ENCODE data around the gene HMSD.

HMSD gene

GRCh38 chr18:63956755-63957154 lies 7.7 kb downstream of the HMSD start:
- TF ChIP-seq, protein P1, sequence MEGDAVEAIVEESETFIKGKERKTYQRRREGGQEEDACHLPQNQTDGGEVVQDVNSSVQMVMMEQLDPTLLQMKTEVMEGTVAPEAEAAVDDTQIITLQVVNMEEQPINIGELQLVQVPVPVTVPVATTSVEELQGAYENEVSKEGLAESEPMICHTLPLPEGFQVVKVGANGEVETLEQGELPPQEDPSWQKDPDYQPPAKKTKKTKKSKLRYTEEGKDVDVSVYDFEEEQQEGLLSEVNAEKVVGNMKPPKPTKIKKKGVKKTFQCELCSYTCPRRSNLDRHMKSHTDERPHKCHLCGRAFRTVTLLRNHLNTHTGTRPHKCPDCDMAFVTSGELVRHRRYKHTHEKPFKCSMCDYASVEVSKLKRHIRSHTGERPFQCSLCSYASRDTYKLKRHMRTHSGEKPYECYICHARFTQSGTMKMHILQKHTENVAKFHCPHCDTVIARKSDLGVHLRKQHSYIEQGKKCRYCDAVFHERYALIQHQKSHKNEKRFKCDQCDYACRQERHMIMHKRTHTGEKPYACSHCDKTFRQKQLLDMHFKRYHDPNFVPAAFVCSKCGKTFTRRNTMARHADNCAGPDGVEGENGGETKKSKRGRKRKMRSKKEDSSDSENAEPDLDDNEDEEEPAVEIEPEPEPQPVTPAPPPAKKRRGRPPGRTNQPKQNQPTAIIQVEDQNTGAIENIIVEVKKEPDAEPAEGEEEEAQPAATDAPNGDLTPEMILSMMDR (IDR thresholded peaks at IDR 0.05; ENCODE audit: borderline replicate concordance, insufficient read depth, low read depth, low read length), result no peak
- no peak overlapping the region for H3K4me3 ChIP-seq (ENCODE audit: low read depth, low read length)

DNA sequence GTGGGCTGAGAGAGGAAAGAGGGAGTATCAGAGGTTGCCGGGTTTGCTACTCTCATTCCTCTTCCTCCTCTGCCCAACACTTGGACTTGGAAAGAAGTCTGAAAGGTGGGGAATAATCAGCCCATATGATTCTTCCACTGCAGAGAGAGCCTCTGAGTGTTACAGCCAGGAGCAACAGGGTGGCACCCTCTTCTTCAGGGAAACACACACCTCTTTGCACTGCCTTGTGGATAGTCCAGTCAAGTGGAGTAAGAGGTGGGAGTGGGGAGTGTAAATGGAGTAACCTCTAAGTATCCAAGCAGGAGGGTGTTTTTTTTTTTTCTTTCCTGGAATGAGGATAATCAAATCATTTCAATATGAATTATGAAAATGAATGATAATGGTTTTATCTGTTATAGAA lies 11.8 kb downstream of the HMSD start:
- TF ChIP-seq, protein P1 (IDR thresholded peaks at IDR 0.05; ENCODE audit: borderline replicate concordance, insufficient read depth, low read depth, low read length), result no peak
- H3K4me3 ChIP-seq (ENCODE audit: low read depth, low read length), result no peak overlapping the region

DNA sequence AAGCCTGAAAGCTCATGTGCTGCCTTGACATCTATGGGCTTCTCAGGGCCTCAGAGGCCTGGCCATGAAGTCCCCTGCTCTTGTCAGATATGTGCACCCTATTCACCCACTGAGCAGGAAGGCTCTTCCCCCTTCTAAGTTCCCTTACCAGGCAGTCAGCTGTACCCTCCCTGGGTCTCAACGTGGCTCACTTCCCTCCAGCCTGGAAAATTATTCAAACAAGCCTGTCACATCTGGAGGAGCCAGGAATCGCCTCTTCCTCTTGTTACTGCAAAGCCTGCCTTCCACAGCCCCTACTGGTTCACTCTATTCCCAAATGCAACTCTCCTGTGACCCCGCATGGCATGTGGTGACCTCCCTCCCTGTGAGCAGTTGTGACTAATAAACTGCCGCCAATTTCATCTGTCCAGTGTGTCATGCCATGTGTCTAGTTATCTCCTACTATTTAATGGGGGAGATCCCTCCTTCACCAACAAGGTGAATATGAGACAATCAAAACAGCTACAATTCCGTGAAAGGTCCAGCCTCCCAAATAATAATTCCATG lies 12.4 kb downstream of the HMSD start:
- TF ChIP-seq, protein P1 (IDR thresholded peaks at IDR 0.05; ENCODE audit: borderline replicate concordance, insufficient read depth, low read depth, low read length), result no peak
- H3K4me3 ChIP-seq (ENCODE audit: low read depth, low read length), result no peak overlapping the region

GRCh38 chr18:63962137-63962536 lies 13.0 kb downstream of the HMSD start:
- TF ChIP-seq, protein P1 (IDR thresholded peaks at IDR 0.05; ENCODE audit: borderline replicate concordance, insufficient read depth, low read depth, low read length), result no peak
- no peak overlapping the region for H3K4me3 ChIP-seq (ENCODE audit: low read depth, low read length)

DNA sequence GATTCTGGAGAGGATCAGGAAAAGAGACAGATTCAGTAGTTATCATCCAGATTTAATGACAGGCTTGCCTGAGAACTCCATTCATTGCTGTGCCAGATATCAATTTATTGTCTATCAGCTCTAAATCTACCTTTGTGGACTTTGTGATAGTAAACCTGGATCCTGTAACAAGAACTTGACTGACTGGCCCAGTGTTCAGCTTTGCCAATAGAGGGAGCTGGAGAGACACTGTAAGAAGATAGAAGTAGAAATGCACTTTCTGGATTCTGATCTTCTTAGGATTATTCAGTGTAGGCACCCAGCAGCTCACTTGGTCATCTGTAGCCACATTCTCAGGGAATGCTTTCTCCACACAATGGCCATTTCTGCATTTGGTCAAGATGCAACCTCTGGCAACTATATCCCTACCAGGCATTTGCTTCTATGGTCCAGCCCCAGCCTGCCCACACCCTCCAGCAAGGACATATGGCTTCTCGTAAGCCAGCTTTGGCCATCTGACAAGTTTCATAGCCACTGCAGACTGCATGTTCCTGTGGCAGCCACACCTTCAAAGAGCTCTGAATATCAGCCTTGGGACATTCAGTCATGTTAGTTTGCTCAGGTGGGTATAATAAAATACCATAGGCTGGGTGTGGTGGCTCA lies 14.6 kb downstream of the HMSD start:
- H3K4me3 ChIP-seq (ENCODE audit: low read depth, low read length), result no peak overlapping the region
- TF ChIP-seq, protein P1 (IDR thresholded peaks at IDR 0.05; ENCODE audit: borderline replicate concordance, insufficient read depth, low read depth, low read length), result peak; percentile 75

DNA sequence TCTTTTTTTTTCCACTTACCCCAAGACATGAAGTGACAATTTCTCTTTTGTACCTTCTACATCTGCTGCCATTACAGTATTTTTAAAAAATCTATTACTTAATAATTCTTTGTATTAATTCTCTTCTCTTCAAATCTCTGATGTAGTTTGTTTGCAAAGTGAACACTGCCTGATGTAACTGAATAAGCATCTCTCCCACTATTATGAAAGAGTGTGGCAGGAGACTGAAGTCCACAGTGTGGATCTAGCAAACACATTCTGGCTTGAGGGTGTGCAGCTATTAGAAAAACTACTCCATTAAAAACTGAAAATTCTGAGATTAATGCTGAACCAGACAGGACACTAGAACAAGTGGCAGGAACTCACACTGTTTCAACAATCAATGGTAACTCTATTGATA lies 15.8 kb downstream of the HMSD start:
- no peak overlapping the region for H3K4me3 ChIP-seq (ENCODE audit: low read depth, low read length)
- TF ChIP-seq, protein P1 (IDR thresholded peaks at IDR 0.05; ENCODE audit: borderline replicate concordance, insufficient read depth, low read depth, low read length), result no peak

DNA sequence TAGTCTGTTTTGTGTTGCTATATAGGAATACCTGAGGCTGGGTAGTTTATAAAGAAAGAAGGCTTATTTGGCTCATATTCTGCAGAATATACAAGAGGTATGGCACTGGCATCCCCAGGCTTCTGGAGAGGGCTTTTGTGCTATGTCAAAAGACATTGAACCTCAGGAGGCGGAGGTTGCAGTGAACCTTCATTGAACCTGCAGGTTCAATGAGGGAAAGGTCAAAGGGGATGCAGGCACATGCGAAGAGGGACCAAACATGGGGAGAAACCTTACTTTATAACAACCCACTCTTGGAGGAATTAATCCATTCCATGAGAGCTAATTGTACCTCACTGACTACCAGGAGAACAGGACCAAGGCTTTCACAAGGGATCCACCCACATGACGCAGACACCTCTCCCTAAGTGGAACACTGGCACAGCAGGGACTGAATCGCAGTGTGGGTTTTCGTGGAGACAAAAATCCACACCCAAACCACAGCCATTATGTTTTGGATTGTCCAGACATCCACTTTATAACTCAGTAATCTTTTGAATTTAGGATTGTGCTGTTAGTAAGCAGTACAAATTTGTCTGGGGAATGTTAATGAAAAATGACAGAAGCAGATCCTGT lies 16.7 kb downstream of the HMSD start:
- H3K4me3 ChIP-seq (ENCODE audit: low read depth, low read length), result no peak overlapping the region
- TF ChIP-seq, protein P1 (IDR thresholded peaks at IDR 0.05; ENCODE audit: borderline replicate concordance, insufficient read depth, low read depth, low read length), result no peak
